ENCODE data around the gene ALDH18A1.

ALDH18A1 gene

DNA sequence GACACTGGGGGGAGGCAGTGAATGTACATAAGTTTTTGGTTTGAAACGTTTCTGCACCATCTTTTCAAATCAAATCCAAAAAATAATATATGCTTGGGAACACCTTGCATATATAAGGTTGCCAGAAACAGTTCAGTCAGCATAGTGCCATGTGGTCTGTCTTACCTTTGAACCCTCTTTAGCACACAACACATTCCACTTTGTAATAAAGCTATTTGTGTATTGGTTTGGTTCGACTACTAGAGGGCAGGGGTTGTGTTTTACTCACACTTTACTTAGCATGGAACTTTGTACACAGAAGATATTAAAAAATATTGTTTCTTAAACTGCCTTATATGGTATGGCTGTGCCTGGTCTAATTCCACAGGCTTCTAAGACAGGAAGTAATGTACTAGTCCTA is 43.2 kb downstream of the ALDH18A1 start:
- Histone ChIP-seq H2AFZ (ENCODE audit: low read depth, low read length) (no peak overlapping the region), H4K20me1 (ENCODE audit: insufficient read depth, low read length) (no peaks in the 10 kb centered on the region), H3K36me3 (replicated peaks; ENCODE audit: low read depth, low read length) (peaks cover 50% of the 10 kb centered on the region), H3K4me2 (ENCODE audit: low read length) (no peak overlapping the region), H3K4me1 (ENCODE audit: low read length) (0 out of 2 replicates have a peak, but pooled peaks cover 3% of the 10 kb centered on the region), H3K9ac (ENCODE audit: low read length) (no peak overlapping the region), H3K27me3 (ENCODE audit: low read depth, low read length) (no peaks in the 10 kb centered on the region), H3K79me2 (ENCODE audit: low read length) (no peaks in the 10 kb centered on the region), H3K27ac (ENCODE audit: low read length) (no peak overlapping the region), H3K4me3 (ENCODE audit: low read length) (no peak overlapping the region), H3K9me3 (ENCODE audit: insufficient read depth, low read length) (no peaks in the 10 kb centered on the region)
- TF ChIP-seq, protein P1, sequence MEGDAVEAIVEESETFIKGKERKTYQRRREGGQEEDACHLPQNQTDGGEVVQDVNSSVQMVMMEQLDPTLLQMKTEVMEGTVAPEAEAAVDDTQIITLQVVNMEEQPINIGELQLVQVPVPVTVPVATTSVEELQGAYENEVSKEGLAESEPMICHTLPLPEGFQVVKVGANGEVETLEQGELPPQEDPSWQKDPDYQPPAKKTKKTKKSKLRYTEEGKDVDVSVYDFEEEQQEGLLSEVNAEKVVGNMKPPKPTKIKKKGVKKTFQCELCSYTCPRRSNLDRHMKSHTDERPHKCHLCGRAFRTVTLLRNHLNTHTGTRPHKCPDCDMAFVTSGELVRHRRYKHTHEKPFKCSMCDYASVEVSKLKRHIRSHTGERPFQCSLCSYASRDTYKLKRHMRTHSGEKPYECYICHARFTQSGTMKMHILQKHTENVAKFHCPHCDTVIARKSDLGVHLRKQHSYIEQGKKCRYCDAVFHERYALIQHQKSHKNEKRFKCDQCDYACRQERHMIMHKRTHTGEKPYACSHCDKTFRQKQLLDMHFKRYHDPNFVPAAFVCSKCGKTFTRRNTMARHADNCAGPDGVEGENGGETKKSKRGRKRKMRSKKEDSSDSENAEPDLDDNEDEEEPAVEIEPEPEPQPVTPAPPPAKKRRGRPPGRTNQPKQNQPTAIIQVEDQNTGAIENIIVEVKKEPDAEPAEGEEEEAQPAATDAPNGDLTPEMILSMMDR (IDR thresholded peaks at IDR 0.05; ENCODE audit: low read depth, low read length), result no peak
- TF ChIP-seq EZH2phosphoT487 (IDR thresholded peaks at IDR 0.05; ENCODE audit: low read depth), result no peak

DNA sequence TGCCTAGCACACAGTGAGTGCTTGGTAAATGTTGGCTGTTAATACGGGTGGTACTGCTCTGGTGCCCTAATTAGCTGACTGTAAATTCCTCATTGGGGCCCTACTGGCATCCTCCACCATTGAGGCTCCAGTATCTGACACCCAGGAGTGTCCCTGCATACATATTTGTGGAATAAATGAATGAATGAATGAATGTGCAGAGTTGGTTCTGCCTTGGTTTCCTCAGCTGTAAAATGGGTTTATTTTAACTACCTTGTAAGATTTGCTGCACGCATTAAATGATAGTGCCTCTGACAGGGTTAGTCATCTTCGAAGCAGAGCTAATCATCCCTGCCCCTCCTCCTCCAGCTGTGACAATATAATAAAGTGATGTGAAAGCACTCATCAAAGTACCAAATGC is 45.8 kb downstream of the ALDH18A1 start:
- TF ChIP-seq, protein P1 (IDR thresholded peaks at IDR 0.05; ENCODE audit: low read depth, low read length), result no peak
- no peak for TF ChIP-seq EZH2phosphoT487 (IDR thresholded peaks at IDR 0.05; ENCODE audit: low read depth)
- no peak overlapping the region for H2AFZ ChIP-seq (ENCODE audit: low read depth, low read length)
- H3K27ac ChIP-seq (ENCODE audit: low read length), result no peak overlapping the region
- no peaks in the 10 kb centered on the region for H4K20me1 ChIP-seq (ENCODE audit: insufficient read depth, low read length)
- H3K27me3 ChIP-seq (ENCODE audit: low read depth, low read length), result no peaks in the 10 kb centered on the region
- H3K4me3 ChIP-seq (ENCODE audit: low read length), result no peak overlapping the region
- H3K9ac ChIP-seq (ENCODE audit: low read length), result no peak overlapping the region
- H3K4me1 ChIP-seq (ENCODE audit: low read length), result 0 out of 2 replicates have a peak, but pooled peaks cover 3% of the 10 kb centered on the region
- H3K9me3 ChIP-seq (ENCODE audit: insufficient read depth, low read length), result no peaks in the 10 kb centered on the region
- H3K4me2 ChIP-seq (ENCODE audit: low read length), result no peak overlapping the region
- no peaks in the 10 kb centered on the region for H3K79me2 ChIP-seq (ENCODE audit: low read length)
- H3K36me3 ChIP-seq (replicated peaks; ENCODE audit: low read depth, low read length), result peaks cover 43% of the 10 kb centered on the region

DNA sequence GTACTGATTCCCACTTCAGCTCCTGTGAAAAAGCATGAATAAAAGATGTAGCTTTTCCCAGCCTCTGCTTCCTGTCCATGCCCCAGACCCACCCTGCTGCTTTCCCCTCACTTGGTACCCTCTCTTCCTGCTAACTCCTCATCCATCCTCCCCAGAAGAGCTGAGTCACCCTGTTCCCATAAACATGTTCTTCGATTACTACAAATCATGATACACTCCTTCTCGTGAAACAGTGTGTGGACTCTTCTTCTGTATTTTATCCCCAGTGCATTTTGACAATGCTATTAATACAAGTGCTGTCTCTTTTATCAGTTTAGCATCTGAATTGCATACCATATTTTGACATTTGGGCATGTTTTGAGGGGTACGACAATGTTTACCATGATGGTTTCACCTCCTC is 49.6 kb downstream of the ALDH18A1 start:
- Histone ChIP-seq H3K9me3 (ENCODE audit: insufficient read depth, low read length) (no peaks in the 10 kb centered on the region), H3K9ac (ENCODE audit: low read length) (no peak overlapping the region), H3K79me2 (ENCODE audit: low read length) (no peaks in the 10 kb centered on the region), H3K4me1 (ENCODE audit: low read length) (0 out of 2 replicates have a peak, but pooled peaks cover 3% of the 10 kb centered on the region), H3K27me3 (ENCODE audit: low read depth, low read length) (no peaks in the 10 kb centered on the region), H4K20me1 (ENCODE audit: insufficient read depth, low read length) (no peaks in the 10 kb centered on the region), H3K4me2 (ENCODE audit: low read length) (no peak overlapping the region), H3K36me3 (replicated peaks; ENCODE audit: low read depth, low read length) (peaks cover 16% of the 10 kb centered on the region), H3K4me3 (ENCODE audit: low read length) (no peak overlapping the region), H2AFZ (ENCODE audit: low read depth, low read length) (no peak overlapping the region), H3K27ac (ENCODE audit: low read length) (no peak overlapping the region)
- TF ChIP-seq, protein P1 (IDR thresholded peaks at IDR 0.05; ENCODE audit: low read depth, low read length), result no peak
- TF ChIP-seq EZH2phosphoT487 (IDR thresholded peaks at IDR 0.05; ENCODE audit: low read depth), result no peak

DNA sequence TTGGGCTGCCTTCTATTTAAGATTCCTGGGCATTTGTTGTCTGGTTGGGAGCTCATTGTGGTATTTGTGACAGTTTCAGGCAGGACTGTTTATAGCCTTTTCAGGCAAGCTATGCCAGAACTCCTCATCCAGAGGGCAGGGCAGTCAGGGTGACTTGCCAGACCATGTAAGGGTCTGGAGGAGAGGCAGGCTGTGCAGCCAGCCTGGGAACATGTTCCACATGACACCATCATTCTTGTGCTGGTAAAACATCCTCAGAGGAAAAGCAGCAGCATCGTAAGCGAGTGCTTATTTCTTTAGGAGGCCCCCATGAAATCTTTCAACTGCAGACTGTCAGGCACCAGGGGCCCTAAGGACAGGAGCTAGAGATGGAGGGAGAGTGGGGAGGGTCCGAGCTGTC is 51.3 kb downstream of the ALDH18A1 start:
- H3K9me3 ChIP-seq (ENCODE audit: insufficient read depth, low read length), result no peaks in the 10 kb centered on the region
- TF ChIP-seq, protein P1 (IDR thresholded peaks at IDR 0.05; ENCODE audit: low read depth, low read length), result no peak
- TF ChIP-seq EZH2phosphoT487 (IDR thresholded peaks at IDR 0.05; ENCODE audit: low read depth), result no peak
- H3K79me2 ChIP-seq (ENCODE audit: low read length), result no peaks in the 10 kb centered on the region
- H3K27ac ChIP-seq (ENCODE audit: low read length), result no peak overlapping the region
- H3K27me3 ChIP-seq (ENCODE audit: low read depth, low read length), result no peaks in the 10 kb centered on the region
- H2AFZ ChIP-seq (ENCODE audit: low read depth, low read length), result no peak overlapping the region
- no peak overlapping the region for H3K9ac ChIP-seq (ENCODE audit: low read length)
- no peaks in the 10 kb centered on the region for H3K4me1 ChIP-seq (ENCODE audit: low read length)
- H3K4me2 ChIP-seq (ENCODE audit: low read length), result no peak overlapping the region
- no peaks in the 10 kb centered on the region for H4K20me1 ChIP-seq (ENCODE audit: insufficient read depth, low read length)
- H3K4me3 ChIP-seq (ENCODE audit: low read length), result no peak overlapping the region
- peaks cover 6% of the 10 kb centered on the region for H3K36me3 ChIP-seq (replicated peaks; ENCODE audit: low read depth, low read length)
